ENCODE data around the gene STX10.
A peak's percentile ranks its signal among the peaks of the same experiment; 100 is the strongest.
"Not testable (repeated sequence)": the region's sequence is repeated elsewhere in the genome, so short reads cannot be mapped to it uniquely, and the experiment has no call there.

STX10 gene

GRCh38 chr19:13149628-13150186 is 468 bp downstream of the STX10 start:
- Histone ChIP-seq H3K4me2 (peak overlapping the region; percentile 79 to 99 (median 98)), H3K4me1 (peaks cover 29 to 49% (median 33%) of the 10 kb centered on the region in 10 experiments), H3K9ac (peak overlapping the region; percentile 89 to 100 (median 98)), H3K27ac (peak overlapping the region; percentile 94 to 99 (median 97)), H3K4me3 (peak overlapping the region; percentile 79 to 100 (median 96)), H3K27me3 (no peaks in the 10 kb centered on the region), H3K36me3 (peaks cover 15 to 31% (median 21%) of the 10 kb centered on the region in 11 experiments), H3K9me3 (replicated peaks in 1 of 11) (peaks cover 0 to 7% (median 0%) of the 10 kb centered on the region in 11 experiments; a peak in 5 of 22 replicates), H4K20me1 (peaks cover 18 to 26% (median 18%) of the 10 kb centered on the region in 11 experiments)
- TF ChIP-seq Cebpa-rat (IDR thresholded peaks at IDR 0.05): no peak

DNA sequence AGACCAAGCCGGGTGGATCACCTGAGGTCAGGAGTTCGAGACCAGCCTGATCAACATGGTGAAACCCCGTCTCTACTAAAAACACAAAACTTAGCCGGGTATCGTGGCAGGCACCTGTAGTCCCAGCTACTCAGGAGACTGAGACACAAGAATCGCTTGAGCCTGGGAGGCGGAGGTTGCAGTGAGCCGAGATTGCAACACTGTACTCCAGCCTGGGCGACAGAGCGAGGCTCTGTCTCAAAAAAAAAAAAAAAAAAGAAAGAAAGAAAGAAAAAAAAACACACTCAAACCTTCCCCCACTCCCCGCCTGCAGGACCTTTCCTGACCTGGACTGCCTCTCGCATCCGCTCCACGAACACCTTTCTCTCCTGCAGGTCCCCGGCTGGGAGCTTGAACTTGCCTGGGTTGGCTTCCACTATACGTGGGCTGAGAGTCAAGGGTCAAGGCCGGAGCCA is 975 bp downstream of the STX10 start:
- Histone ChIP-seq H3K4me1 (peaks cover 29 to 54% (median 35%) of the 10 kb centered on the region in 10 experiments), H4K20me1 (peaks cover 13 to 25% (median 13%) of the 10 kb centered on the region in 11 experiments), H3K4me2 (peak overlapping the region; percentile 79 to 99 (median 98)), H3K9ac (peak overlapping the region; percentile 89 to 100 (median 98)), H3K36me3 (peaks cover 17 to 33% (median 22%) of the 10 kb centered on the region in 11 experiments), H3K27ac (peak overlapping the region in 10 of 11 experiments; percentile 94 to 99 (median 96); a peak in 20 of 22 replicates), H3K4me3 (peak overlapping the region; percentile 79 to 100 (median 96))
- TF ChIP-seq Cebpa-rat (IDR thresholded peaks at IDR 0.05): peak in 3 of 11 experiments; percentile 34 to 64 (median 44); a peak in 4 of 22 replicates
- H3K9me3 ChIP-seq (replicated peaks in 1 of 11); H3K27me3 ChIP-seq: not testable (repeated sequence)

DNA sequence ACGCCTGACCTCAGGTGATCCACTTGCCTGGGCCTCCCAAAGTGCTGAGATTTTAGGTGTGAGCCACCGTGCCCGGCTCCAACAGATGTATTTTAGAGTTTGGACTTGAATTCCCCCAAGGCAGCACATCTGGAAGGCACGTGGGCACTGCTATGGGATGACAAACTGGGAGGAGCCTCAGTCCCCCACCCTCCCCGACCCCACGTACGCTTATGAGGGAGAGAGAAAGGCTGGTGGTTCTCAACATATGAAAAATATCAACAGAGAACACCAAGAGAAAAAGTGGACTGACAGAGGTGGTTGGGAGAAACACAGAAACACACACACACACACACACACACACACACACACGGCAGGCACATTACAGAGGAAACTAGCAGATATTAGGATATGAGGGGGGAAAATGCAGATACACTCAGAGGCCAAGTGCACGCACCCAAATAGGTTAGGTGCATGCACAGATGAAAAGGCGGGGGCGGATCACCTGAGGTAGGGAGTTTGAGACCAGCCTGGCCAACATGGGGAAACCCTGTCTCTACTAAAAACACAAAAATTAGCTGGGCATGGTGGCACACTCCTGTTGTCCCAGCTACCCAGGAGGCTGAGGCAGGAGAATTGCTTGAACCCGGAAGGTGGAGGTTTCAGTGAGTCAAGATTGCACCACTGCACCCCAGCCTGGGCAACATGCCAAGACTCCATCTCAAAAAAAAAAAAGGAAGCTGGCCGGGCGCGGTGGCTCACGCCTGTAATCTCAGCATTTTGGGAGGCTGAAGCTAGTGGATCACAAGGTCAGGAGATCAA is 3.2 kb downstream of the STX10 start:
- peak overlapping the region in 6 of 11 experiments; percentile 25 to 58 (median 48); a peak in 10 of 22 replicates for H3K27ac ChIP-seq
- H3K4me2 ChIP-seq: peak overlapping the region; percentile 40 to 99 (median 97); a peak in 20 of 22 replicates
- H3K27me3 ChIP-seq: no peaks in the 10 kb centered on the region
- H3K9me3 ChIP-seq (replicated peaks in 1 of 11): no peaks in the 10 kb centered on the region
- no peak overlapping the region for H3K9ac ChIP-seq
- peaks cover 31 to 76% (median 56%) of the 10 kb centered on the region in 10 experiments for H3K4me1 ChIP-seq
- peaks cover 18 to 38% (median 29%) of the 10 kb centered on the region in 11 experiments for H3K36me3 ChIP-seq
- TF ChIP-seq Cebpa-rat (IDR thresholded peaks at IDR 0.05): peak in 5 of 11 experiments; percentile 18 to 50 (median 39); a peak in 3 of 22 replicates
- peaks cover 0 to 20% (median 0%) of the 10 kb centered on the region in 11 experiments; a peak in 5 of 22 replicates for H4K20me1 ChIP-seq
- H3K4me3 ChIP-seq: peak overlapping the region in 1 of 10 experiments; percentile 24; a peak in 1 of 20 replicates

DNA sequence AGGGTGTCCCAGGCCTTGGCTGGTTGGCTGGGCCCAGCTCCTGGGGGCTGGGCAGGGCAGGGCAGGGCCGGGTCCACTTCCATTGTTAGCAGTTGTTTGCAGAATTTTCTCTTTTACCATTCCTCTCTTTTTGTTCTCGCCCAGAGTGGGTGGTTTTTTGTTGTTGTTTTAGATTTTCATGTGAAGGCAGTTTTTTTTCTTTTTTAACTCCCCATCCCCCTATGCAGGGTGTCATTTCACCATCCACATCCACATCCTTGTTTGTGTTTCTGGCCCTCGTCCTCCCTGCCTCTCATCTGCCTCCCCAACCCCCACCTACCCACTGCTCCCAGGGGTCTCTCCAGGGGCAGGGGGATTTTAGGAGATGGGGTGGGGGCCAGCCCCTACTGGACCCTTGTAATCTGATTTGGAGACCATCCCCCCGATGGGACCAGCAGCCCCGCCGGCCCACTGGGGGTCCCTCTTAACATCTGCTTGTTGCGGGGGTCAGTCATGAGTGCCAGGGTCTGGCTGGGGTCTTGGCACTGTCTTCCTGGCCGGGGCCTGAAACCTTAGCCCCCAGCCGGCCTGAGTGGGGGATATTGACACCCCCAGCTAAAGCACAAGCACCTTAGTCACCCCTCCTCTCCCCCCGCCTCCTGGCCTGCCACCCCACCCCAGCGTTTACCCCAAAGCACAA is 10.4 kb downstream of the STX10 start:
- Histone ChIP-seq H3K9me3 (replicated peaks in 1 of 11) (no peaks in the 10 kb centered on the region), H3K36me3 (peaks cover 52 to 86% (median 66%) of the 10 kb centered on the region in 11 experiments), H3K9ac (peak overlapping the region; percentile 24 to 74 (median 60); a peak in 18 of 22 replicates), H3K27ac (peak overlapping the region; percentile 26 to 83 (median 75); a peak in 19 of 22 replicates), H3K4me2 (peak overlapping the region in 10 of 11 experiments; percentile 51 to 92 (median 68); a peak in 20 of 22 replicates), H3K4me1 (peaks cover 21 to 67% (median 45%) of the 10 kb centered on the region in 10 experiments), H3K27me3 (no peaks in the 10 kb centered on the region), H3K4me3 (no peak overlapping the region), H4K20me1 (peaks cover 16 to 72% (median 33%) of the 10 kb centered on the region in 11 experiments; a peak in 21 of 22 replicates)
- no peak for TF ChIP-seq Cebpa-rat (IDR thresholded peaks at IDR 0.05)

- Histone ChIP-seq H3K9me3 (replicated peaks in 1 of 11) (no peaks in the 10 kb centered on the region), H3K9ac (peak overlapping the region; percentile 52 to 72 (median 62); a peak in 19 of 22 replicates), H3K4me3 (peak overlapping the region in 6 of 10 experiments; percentile 15 to 52 (median 32); a peak in 7 of 20 replicates), H3K27me3 (no peaks in the 10 kb centered on the region), H3K27ac (peak overlapping the region; percentile 42 to 83 (median 75); a peak in 20 of 22 replicates), H3K36me3 (peaks cover 52 to 86% (median 67%) of the 10 kb centered on the region in 11 experiments), H3K4me1 (peaks cover 21 to 59% (median 43%) of the 10 kb centered on the region in 10 experiments), H4K20me1 (peaks cover 25 to 74% (median 42%) of the 10 kb centered on the region in 11 experiments), H3K4me2 (peak overlapping the region; percentile 58 to 94 (median 86))
- TF ChIP-seq Cebpa-rat (IDR thresholded peaks at IDR 0.05): peak in 8 of 11 experiments; percentile 28 to 89 (median 72); a peak in 12 of 22 replicates
Observed at GRCh38 chr19:13138916-13139198, 11.3 kb downstream of the STX10 start.

GRCh38 chr19:13138171-13138915 is 11.8 kb downstream of the STX10 start:
- H3K36me3 ChIP-seq: peaks cover 50 to 86% (median 68%) of the 10 kb centered on the region in 11 experiments
- peak overlapping the region in 6 of 10 experiments; percentile 15 to 52 (median 32); a peak in 8 of 20 replicates for H3K4me3 ChIP-seq
- H4K20me1 ChIP-seq: peaks cover 30 to 77% (median 47%) of the 10 kb centered on the region in 11 experiments
- peak overlapping the region; percentile 58 to 94 (median 86) for H3K4me2 ChIP-seq
- peak overlapping the region; percentile 42 to 83 (median 75); a peak in 21 of 22 replicates for H3K27ac ChIP-seq
- H3K9ac ChIP-seq: peak overlapping the region; percentile 52 to 72 (median 62); a peak in 19 of 22 replicates
- no peak for TF ChIP-seq Cebpa-rat (IDR thresholded peaks at IDR 0.05)
- H3K9me3 ChIP-seq (replicated peaks in 1 of 11): no peaks in the 10 kb centered on the region
- H3K27me3 ChIP-seq: no peaks in the 10 kb centered on the region
- peaks cover 21 to 54% (median 40%) of the 10 kb centered on the region in 10 experiments for H3K4me1 ChIP-seq

DNA sequence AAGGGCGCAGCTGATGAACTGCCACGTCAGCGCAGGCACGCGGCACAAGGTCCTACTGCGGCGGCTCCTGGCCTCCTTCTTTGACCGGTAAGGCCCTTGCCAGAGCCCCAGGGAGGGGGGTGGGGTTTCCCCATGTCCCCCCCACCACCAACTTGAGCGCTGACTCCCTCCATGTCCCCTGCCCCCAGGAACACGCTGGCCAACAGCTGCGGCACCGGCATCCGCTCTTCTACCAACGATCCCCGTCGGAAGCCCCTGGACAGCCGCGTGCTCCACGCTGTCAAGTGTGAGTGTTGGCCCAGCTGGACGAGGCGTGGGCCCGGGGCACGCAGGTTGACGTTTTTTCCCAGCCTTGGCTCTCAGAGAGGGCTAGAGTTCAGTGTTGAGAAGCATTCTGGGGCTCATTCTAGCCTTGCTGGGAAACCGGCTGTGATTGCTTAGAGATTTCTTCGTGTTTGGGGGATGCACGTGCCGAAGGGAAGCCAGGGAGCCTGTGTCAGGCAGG is 12.8 kb downstream of the STX10 start:
- Histone ChIP-seq H3K4me2 (peak overlapping the region in 5 of 11 experiments; percentile 84 to 94 (median 92); a peak in 5 of 22 replicates), H3K27me3 (no peaks in the 10 kb centered on the region), H3K36me3 (peaks cover 58 to 86% (median 72%) of the 10 kb centered on the region in 11 experiments), H3K4me3 (no peak overlapping the region), H3K9me3 (replicated peaks in 1 of 11) (no peaks in the 10 kb centered on the region), H3K4me1 (peaks cover 21 to 50% (median 32%) of the 10 kb centered on the region in 10 experiments), H3K9ac (no peak overlapping the region), H3K27ac (peak overlapping the region in 6 of 11 experiments; percentile 72 to 83 (median 76); a peak in 5 of 22 replicates), H4K20me1 (peaks cover 40 to 77% (median 57%) of the 10 kb centered on the region in 11 experiments)
- TF ChIP-seq Cebpa-rat (IDR thresholded peaks at IDR 0.05): no peak

Data from BLaER1 treated with 17β-estradiol and CSF1 and Interleukin-3, amounts not matched to agents 10 nM and 100 nM (cell line).